ENCODE measurements around the gene WDTC1. TPM values are rescaled to one million over a fixed set of nuclear protein-coding genes. Genes with fewer than 3 reads are reported as not detected.

The WDTC1 gene
- total RNA-seq, 1 experiment from 2014 or later: 19.0 TPM

GRCh38 chr1:27355683-27356082, 121.3 kb downstream of the WDTC1 start:
- Histone ChIP-seq H2BK12ac (ENCODE audit: insufficient read length, low read depth, low read length) (no peak overlapping the region), H3K79me2 (ENCODE audit: insufficient read depth, low read length) (no peaks in the 10 kb centered on the region), H3T11ph (ENCODE audit: low read length) (no peak overlapping the region), H2BK20ac (ENCODE audit: low read depth, low read length, poor library complexity, severe bottlenecking) (no peak overlapping the region), H4K20me1 (ENCODE audit: control insufficient read depth, insufficient read depth, insufficient read length) (peaks cover 4% of the 10 kb centered on the region), H2AK5ac (ENCODE audit: insufficient read length, low read length) (no peak overlapping the region), H2AFZ (ENCODE audit: low read length) (no peak overlapping the region), H3K9ac (ENCODE audit: extremely low read depth, insufficient read length, low read length) (no peak overlapping the region), H3K4me1 (ENCODE audit: insufficient read depth, low read length) (peaks cover 3% of the 10 kb centered on the region; the same call in 1 of the 2 replicates), H3K14ac (ENCODE audit: insufficient read depth, low read length) (no peak overlapping the region), H3K9me3 (ENCODE audit: control insufficient read depth, low read depth, low read length) (no peaks in the 10 kb centered on the region), H2BK120ac (ENCODE audit: low read depth, low read length, poor library complexity, severe bottlenecking) (no peak overlapping the region), H4K91ac (ENCODE audit: insufficient read length, low read depth, low read length) (no peak overlapping the region), H3K23me2 (ENCODE audit: insufficient read length, low read depth, low read length, poor library complexity, severe bottlenecking) (peaks cover 11% of the 10 kb centered on the region), H3K4ac (ENCODE audit: low read depth, low read length) (no peak overlapping the region), H3K79me1 (ENCODE audit: insufficient read depth, low read depth, low read length, poor library complexity, severe bottlenecking) (no peaks in the 10 kb centered on the region), H3K4me2 (ENCODE audit: insufficient read depth, insufficient read length, low read length) (no peak overlapping the region), H3K27me3 (ENCODE audit: insufficient read depth, low read length) (peaks cover 15% of the 10 kb centered on the region; the same call in 1 of the 2 replicates), H3K18ac (ENCODE audit: insufficient read length, low read depth, low read length) (no peak overlapping the region), H3K27ac (ENCODE audit: insufficient read length, low read depth, low read length) (no peak overlapping the region), H3K56ac (ENCODE audit: insufficient read length, low read depth, low read length) (no peak overlapping the region), H4K5ac (ENCODE audit: insufficient read length, low read depth, low read length) (no peak overlapping the region), H2BK5ac (ENCODE audit: insufficient read length, low read length) (no peak overlapping the region), H4K8ac (replicated peaks; ENCODE audit: insufficient read length, low read depth, low read length) (no peak overlapping the region), H3K23ac (ENCODE audit: insufficient read length, low read depth, low read length) (no peak overlapping the region), H2BK15ac (ENCODE audit: low read depth, low read length) (no peak overlapping the region)
- H3K27me3 Mint-ChIP-seq (ENCODE audit: low read depth): peaks cover 47% of the 10 kb centered on the region
- H3K36me3 Mint-ChIP-seq (ENCODE audit: insufficient read depth in 1 of 3, low read depth in 3 of 3): peaks cover 0 to 13% (median 3%) of the 10 kb centered on the region in 3 experiments; a peak in 4 of 7 replicates
- WGBS (ENCODE audit: extremely low coverage, insufficient read length, low lambda C conversion rate): no CpG with 5 or more reads among the region's 5 CpGs
- no peak overlapping the region for H3K27ac Mint-ChIP-seq
- DNase-seq: no peak
- H3K4me1 Mint-ChIP-seq: peaks cover 17 to 28% of the 10 kb centered on the region in 2 experiments
- H3K9me3 Mint-ChIP-seq: no peaks in the 10 kb centered on the region; a peak in 1 of 5 replicates
- H3K4me3 Mint-ChIP-seq: no peak overlapping the region
- TF ChIP-seq CTCF (conservative IDR thresholded peaks at IDR 0.05): no peak
